NCI-H774 (cell line): ENCODE measurements around the gene CCNI.
"Not testable (repeated sequence)": the region's sequence is repeated elsewhere in the genome, so short reads cannot be mapped to it uniquely, and the experiment has no call there.

Experiments
- DNase-seq: peaks from one replicate; lab custom pipeline; 2025; lab: John Stamatoyannopoulos, UW

CCNI gene

GRCh38 chr4:77040270-77040669, 35.5 kb downstream of the CCNI start:
- no peak for DNase-seq

- DNase-seq, result no peak
Measured at GRCh38 chr4:77039796-77040195, 36.0 kb downstream of the CCNI start.

DNA sequence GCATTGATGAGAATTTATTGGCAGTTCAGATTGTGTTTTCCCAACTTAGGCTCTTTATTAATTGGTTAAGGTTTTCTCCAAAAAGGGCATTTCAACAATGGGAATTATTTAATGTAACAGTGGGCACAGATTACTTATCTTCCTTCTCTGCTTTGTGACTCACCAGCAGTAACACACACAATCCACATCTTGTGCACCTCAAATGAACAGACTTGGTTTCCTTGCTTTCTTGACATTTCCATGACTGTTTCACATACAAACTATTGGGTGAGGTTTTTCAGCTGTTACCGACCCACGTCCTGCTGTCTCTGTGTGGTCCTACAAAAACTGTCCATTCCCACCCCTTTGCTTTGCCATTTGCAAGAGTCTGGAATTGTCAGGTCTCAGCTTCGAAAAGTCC, 38.1 kb downstream of the CCNI start:
- no peak for DNase-seq

DNA sequence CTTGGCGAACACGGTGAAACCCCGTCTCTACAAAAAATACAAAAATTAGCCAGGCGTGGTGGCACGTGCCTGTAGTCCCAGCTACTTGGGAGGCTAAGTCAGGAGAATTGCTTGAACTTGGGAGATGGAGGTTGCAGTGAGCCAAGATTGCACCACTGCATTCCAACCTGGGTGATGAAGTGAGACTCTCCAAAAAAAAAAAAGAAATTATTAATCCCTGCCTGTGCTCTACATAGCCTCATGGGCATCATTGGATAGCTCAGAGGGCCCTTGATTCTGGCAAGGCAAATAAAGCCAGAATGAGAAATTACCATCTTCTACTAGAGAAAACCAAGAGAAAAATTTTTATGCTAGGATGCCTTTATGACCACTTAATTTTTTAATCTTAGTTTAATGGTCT, 38.6 kb downstream of the CCNI start:
- not testable (repeated sequence) for DNase-seq

DNA sequence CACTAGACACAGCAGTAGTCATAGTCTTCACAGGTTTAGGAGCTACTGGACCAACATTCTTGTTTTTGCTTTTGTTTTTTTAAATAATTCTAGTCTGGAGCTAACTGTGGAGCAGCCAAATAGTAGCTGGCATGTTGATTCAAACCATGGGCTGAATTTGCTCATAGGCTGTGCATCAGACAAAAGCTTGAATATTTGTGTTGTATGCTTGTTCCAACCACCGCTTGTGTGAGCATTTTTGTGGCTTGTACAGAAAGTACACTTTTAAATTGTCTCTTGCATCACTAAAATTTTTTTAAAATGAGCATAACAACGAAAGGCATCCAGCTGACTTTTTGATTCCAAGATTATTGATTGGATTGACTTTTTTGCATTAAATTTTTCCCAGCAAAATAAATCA, 39.6 kb downstream of the CCNI start:
- DNase-seq, result no peak

DNA sequence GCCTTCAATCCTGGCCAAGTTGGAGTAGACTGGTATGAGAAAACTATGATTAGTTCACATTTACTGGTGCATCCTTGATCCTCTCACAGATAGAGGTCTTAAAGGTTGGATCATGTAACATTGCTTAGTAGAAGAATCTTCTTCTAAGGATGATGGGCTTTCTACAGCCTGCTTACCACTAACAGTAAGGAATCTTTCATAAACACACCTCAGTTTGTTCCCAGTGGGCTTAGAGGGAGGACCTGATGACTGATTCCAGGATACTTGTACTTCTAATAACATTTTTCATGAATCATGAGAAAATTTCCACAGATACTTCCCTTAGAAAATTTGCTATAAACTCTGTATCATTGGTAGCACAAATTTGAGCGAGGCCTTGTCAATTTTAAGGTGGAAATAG, 40.6 kb downstream of the CCNI start:
- DNase-seq, result no peak

- DNase-seq, result no peak
Measured at GRCh38 chr4:77031544-77031943, 44.2 kb downstream of the CCNI start.

DNA sequence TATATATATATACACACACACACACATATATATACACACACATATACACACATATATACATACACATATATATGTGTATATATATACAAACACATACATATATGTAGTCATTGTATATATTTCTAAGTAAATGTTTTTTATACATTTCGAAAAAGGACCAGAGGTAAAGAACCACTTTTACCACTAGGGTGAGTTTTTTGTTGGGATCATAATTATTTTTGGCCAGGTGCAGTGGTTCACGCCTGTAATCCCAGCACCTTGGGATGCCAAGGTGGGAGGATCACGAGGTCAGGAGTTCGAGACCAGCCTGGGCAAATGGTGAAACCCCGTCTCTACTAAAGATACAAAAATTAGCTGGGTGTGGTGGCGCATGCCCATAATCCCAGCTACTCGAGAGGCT, 46.0 kb downstream of the CCNI start:
- not testable (repeated sequence) for DNase-seq

GRCh38 chr4:77028246-77028645, 47.5 kb downstream of the CCNI start:
- DNase-seq, result no peak

DNA sequence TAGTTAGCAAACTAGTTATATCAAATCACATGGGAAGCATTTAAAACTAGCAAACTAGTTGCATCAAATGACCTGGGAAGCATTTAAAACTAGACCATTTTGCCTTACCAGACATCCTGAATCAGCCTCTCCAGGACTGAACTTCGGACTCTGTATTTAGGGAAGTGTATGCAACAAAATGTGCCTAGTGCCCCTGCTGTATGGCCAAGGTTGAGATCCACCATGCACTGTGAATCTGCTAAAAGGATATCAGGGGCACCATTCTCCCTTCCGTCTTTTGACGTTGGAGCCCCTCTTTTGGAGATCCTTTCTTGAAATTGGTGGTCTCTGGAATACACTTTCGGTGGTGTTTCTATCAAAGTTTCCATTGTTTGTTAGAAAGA, 49.5 kb downstream of the CCNI start:
- no peak for DNase-seq

DNA sequence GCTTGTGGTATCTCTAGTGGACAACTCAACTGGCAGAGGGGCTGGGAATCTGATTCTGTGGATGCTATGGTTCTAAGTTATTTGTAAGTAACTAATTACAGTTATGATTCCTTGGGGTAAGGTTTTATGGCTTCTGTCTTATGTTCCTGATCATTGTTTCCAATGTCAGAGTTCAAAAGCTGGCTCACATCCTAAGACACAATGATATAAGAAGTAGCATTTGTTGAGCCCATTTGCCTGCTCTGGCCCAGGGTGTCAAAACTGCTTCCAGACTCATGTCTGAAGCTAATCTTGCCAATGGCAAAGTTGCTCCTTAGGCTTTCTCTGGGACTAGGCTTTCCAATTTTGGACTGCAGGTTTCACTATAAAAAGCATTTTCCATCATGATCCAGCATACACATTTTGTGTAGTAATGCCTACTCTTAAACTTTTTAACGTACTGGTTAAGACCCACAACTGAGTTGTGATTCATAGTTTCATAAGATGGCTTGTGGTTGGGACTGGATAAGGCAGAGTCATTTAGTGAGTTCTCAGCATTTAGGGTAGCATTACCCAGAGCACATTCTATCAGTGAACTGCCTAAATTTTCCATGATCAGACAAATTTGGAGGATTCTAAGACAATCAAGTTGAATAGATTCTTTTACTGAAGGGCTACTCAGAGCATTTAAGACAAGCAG, 50.0 kb downstream of the CCNI start:
- no peak for DNase-seq

DNA sequence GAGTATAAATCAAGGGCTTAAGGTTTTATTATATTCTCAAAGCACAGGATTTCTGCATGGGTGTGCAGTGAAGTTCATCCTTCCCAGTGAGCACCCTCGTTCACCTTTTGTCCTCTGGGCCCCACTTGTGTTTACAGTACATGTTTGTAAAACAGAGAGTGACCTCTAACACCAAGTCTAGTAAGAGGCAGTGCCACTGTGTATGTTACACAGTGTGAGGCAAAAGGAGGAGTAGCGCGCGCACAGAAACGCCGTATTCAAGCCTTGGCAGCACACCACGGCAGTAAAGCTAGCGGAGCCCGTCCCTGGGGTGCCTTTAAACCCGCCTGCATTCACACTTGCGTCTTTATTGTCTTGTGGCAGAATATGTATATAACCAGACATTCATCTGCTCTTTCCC, 51.9 kb downstream of the CCNI start:
- DNase-seq, result no peak

DNA sequence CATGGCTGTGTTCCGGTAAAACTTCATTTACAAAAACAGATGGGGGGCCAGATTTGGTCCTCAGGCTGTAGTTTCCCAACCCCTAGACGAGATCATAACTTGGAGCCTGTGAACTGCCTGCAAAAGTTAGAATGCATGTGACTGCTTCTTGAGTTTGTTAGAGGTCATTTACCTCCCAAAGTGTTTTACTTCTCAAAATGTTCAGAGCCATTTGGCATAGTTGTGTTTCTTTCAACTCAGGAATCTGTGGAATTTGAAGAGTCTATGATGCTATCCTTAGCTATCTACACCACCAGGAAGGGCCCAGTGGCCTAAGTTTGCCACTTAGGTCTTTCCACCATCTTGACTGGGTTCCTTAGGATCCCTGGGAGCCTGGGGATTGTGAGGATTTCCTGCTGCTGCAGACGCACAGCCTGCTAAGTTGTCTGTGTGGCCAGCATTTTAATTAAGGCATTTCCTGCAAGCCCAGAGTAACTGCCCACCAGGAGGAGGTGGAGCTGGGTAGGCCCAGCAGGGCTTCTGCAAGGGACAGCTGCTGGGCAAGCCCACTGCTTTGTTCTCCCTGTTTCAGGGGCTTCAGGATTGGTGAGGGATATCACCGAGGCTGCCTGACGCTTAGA, 53.1 kb downstream of the CCNI start:
- no peak for DNase-seq

DNA sequence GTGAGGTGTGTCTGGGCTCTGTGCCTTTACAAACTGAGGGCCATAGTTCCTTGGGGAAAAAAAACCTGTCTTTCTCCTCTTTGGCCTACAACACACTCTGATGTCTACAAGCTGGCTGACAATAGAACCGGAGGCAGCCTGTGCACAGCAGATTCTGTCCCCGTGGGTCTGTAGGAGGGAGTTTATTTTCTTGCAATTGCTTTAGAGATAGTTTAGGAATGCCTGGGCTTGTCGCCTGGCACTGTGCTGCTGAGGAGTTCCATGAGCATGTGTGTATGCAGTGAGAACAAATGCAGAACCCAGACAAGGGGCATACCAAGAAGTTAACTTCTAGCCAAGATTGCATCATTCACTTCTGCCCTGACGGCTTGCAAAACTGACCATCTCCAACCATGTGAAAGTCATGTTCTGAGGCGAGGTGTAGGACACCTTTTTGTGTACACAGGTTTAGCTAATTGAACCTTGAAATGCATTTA, 54.1 kb downstream of the CCNI start:
- no peak for DNase-seq

GRCh38 chr4:77020017-77020416, 55.8 kb downstream of the CCNI start:
- no peak for DNase-seq

DNA sequence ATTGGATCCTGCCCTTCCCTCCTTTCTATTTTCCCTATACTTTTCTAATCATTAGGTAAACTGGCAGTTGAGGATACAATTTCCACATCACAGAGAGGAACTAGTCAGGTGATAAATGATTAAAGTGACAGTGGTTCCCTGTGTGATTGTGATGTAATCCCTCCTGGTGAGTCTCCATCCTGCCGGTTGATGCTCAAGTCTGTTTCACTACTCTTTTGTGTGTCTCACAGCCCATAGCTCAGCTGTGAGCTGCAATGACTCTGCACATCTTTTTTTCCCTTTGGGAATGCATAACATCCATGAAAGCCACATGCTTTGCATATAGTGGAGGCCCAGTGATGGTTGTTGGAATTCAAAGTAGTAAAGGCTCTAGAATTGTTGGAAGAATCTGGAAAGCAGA, 60.4 kb downstream of the CCNI start:
- DNase-seq, result no peak

GRCh38 chr4:77014256-77014655, 61.5 kb downstream of the CCNI start:
- no peak for DNase-seq

- DNase-seq, result no peak
Measured at GRCh38 chr4:77012726-77013125, 63.1 kb downstream of the CCNI start.

DNA sequence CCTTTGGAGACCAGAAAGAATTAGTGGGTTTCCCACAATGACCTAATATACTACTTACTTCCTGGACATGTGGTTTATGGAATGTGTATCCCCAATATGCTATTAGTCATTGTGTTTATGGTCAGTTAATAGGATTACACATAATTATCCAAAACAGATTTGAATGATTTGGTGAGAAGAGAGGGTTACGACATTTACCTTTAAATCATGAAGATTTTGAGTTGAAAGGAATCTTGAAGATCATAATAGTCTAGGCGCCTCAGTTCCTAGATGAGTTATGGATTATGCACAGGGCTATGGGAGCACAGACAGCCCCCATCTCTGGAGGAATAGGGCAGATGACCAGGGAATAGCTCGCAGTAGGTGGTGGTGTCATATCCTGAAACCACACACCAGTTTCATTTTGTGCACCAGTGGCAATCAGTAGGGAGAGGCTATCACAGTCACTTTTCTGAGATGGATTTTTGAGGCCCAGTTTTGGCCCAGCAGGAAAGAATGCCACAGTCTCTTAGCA, 64.9 kb downstream of the CCNI start:
- DNase-seq, result no peak

GRCh38 chr4:77009511-77010115, 66.2 kb downstream of the CCNI start:
- DNase-seq, result no peak

- no peak for DNase-seq
Measured at GRCh38 chr4:77007358-77008230, 68.2 kb downstream of the CCNI start.

DNA sequence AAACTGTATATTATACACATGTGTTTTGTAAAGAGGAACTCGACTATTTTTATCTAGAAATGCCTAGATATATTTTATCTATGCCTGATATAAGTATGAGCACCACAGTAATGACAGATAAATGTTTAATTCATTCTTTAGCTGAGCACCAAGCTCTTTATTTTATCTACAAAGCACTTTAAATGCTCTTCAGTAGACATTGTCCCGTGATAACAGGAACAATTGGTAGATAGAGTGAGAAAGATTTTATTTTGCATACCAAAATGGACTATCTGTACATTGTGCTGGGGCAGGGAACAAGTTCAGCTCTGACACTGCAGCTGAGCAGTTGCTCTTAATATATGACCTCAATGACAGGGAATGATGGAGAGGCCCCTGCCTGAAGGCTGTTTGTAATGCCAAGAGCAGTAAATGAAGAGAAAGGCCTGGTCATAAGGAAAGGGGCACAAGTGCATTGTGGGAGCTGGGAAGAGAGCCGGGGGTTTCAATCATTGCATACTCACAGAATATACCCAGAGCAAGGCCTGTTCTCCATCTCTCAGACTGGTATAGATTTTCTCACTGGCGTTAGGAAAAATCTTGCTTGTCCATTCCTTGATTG, 68.9 kb downstream of the CCNI start:
- DNase-seq, result no peak
